Effector memory CD4-positive, alpha-beta T cell (primary cell): ENCODE results near the gene UBR4.

Source experiments
- DNase-seq, 3 donors: peaks; one replicate each; pipeline ENCODE4 v3.0.0-alpha.2; 2020
- H3K27ac ChIP-seq: 2 replicates; pipeline ENCODE4 v1.7.0; 2013; ENCODE audit warnings: mild to moderate bottlenecking, low read length, moderate library complexity; ENCODE audit not compliant: insufficient read depth, poor library complexity, severe bottlenecking
- H3K27me3 ChIP-seq: replicated peaks from 2 replicates; pipeline ENCODE4 v1.7.0; 2013; ENCODE audit warnings: mild to moderate bottlenecking, low read length; ENCODE audit not compliant: insufficient read depth, control insufficient read depth, poor library complexity, severe bottlenecking
- H3K36me3 ChIP-seq: 2 replicates; pipeline ENCODE4 v1.7.0; 2013; ENCODE audit warnings: mild to moderate bottlenecking, low read length, moderate library complexity; ENCODE audit not compliant: control insufficient read depth, insufficient read depth
- H3K4me1 ChIP-seq: 2 replicates; pipeline ENCODE4 v1.7.0; 2013; ENCODE audit warnings: low read length, mild to moderate bottlenecking; ENCODE audit not compliant: control insufficient read depth, insufficient read depth, poor library complexity, severe bottlenecking
- H3K4me3 ChIP-seq: 2 replicates; pipeline ENCODE4 v1.7.0; 2013; ENCODE audit warnings: low read length, low read depth, mild to moderate bottlenecking; ENCODE audit not compliant: insufficient read depth, poor library complexity, severe bottlenecking
- H3K9me3 ChIP-seq: 2 replicates; pipeline ENCODE4 v1.7.0; 2013; ENCODE audit warnings: mild to moderate bottlenecking, low read length, moderate library complexity; ENCODE audit not compliant: control insufficient read depth

UBR4 gene

DNA sequence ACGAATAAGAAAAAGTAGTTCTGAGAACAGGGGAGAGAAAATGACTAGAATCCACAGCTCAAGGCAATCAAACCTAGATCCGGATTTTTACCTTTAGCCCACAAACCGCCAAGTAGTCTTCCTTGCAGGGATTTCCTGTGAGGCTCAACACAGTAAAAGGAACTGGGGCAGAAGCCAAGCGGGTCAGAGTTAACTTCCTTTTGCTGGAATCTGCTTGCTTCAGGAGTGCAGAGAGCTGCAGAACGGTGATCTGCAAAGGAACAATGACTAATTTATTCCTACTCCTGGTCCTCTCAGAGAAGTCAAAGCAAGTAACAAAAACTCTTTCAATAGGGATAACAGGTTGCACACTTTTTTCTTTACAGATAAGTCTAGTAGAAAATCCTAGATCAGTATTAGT is 53.4 kb downstream of the UBR4 start:
- H3K27ac ChIP-seq: no peak overlapping the region
- H3K4me1 ChIP-seq: no peaks in the 10 kb centered on the region
- H3K9me3 ChIP-seq: no peaks in the 10 kb centered on the region
- H3K27me3 ChIP-seq: no peaks in the 10 kb centered on the region
- peaks cover 100% of the 10 kb centered on the region for H3K36me3 ChIP-seq
- H3K4me3 ChIP-seq: no peak overlapping the region
- no peak for DNase-seq

DNA sequence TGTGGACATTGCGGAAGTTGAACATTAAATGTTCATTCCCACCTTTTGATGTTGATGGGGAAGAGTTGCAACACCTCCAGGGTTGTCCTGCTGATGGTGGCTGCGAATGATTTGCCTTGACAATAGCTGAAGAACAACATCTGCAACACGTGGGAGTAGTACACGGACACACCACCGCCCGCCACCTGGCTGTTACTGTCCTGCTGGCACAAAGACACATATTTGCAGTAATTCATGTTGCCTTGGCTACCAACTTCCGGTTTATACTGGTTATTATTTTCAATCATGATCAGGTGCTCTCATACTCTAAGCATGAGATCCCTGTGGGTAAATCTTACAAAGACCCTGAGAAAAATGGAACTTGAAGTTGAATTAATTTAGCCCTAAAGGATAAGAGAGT is 55.2 kb downstream of the UBR4 start:
- H3K27me3 ChIP-seq: no peaks in the 10 kb centered on the region
- no peak overlapping the region for H3K27ac ChIP-seq
- peaks cover 100% of the 10 kb centered on the region for H3K36me3 ChIP-seq
- DNase-seq: no peak
- no peak overlapping the region for H3K4me3 ChIP-seq
- H3K4me1 ChIP-seq: no peaks in the 10 kb centered on the region
- no peaks in the 10 kb centered on the region for H3K9me3 ChIP-seq

- Histone ChIP-seq H3K36me3 (peaks cover 100% of the 10 kb centered on the region), H3K27me3 (no peaks in the 10 kb centered on the region), H3K9me3 (no peaks in the 10 kb centered on the region)
Measured at GRCh38 chr1:19153169-19153568, 56.9 kb downstream of the UBR4 start.

DNA sequence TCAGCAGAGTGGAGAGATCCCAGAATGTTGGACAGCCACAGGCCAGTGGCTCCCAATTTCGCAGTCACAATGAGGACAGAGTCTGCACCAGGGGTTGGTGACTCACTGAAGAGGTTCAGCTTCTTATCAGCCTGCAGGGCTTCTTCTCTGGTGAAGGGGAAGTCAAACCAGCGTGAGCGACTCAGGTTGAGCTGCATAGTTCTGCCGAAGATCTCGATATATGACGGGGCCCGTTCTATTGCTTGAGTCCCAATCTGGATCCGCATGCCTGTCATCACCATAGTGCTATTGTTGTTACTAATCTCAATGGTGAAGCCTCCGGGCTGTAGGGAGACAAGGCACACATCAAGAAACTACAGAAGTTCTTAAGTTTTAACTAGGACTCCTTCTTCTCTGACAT is 58.5 kb downstream of the UBR4 start:
- Histone ChIP-seq H3K27me3 (no peaks in the 10 kb centered on the region), H3K4me3 (no peak overlapping the region), H3K9me3 (no peaks in the 10 kb centered on the region), H3K4me1 (no peaks in the 10 kb centered on the region), H3K36me3 (peaks cover 100% of the 10 kb centered on the region), H3K27ac (no peak overlapping the region)
- no peak for DNase-seq

More at GRCh38 chr1:19153169-19153568, 56.9 kb downstream of the UBR4 start:
- H3K4me1 ChIP-seq: no peaks in the 10 kb centered on the region
- DNase-seq: no peak
- no peak overlapping the region for H3K27ac ChIP-seq
- no peak overlapping the region for H3K4me3 ChIP-seq

- Histone ChIP-seq H3K4me1 (no peaks in the 10 kb centered on the region), H3K27me3 (no peaks in the 10 kb centered on the region), H3K4me3 (no peak overlapping the region), H3K36me3 (peaks cover 100% of the 10 kb centered on the region), H3K27ac (no peak overlapping the region), H3K9me3 (no peaks in the 10 kb centered on the region)
- DNase-seq: no peak
Measured at GRCh38 chr1:19149736-19150135, 60.3 kb downstream of the UBR4 start.

- no peaks in the 10 kb centered on the region for H3K9me3 ChIP-seq
- H3K36me3 ChIP-seq: peaks cover 86% of the 10 kb centered on the region
- no peak overlapping the region for H3K27ac ChIP-seq
- H3K27me3 ChIP-seq: no peaks in the 10 kb centered on the region
- H3K4me1 ChIP-seq: no peaks in the 10 kb centered on the region
- H3K4me3 ChIP-seq: no peak overlapping the region
- no peak for DNase-seq
Measured at GRCh38 chr1:19140465-19140864, 69.6 kb downstream of the UBR4 start.

GRCh38 chr1:19139711-19140110 is 70.4 kb downstream of the UBR4 start:
- Histone ChIP-seq H3K27me3 (no peaks in the 10 kb centered on the region), H3K4me1 (no peaks in the 10 kb centered on the region), H3K36me3 (peaks cover 83% of the 10 kb centered on the region), H3K27ac (no peak overlapping the region), H3K9me3 (no peaks in the 10 kb centered on the region), H3K4me3 (no peak overlapping the region)
- no peak for DNase-seq

DNA sequence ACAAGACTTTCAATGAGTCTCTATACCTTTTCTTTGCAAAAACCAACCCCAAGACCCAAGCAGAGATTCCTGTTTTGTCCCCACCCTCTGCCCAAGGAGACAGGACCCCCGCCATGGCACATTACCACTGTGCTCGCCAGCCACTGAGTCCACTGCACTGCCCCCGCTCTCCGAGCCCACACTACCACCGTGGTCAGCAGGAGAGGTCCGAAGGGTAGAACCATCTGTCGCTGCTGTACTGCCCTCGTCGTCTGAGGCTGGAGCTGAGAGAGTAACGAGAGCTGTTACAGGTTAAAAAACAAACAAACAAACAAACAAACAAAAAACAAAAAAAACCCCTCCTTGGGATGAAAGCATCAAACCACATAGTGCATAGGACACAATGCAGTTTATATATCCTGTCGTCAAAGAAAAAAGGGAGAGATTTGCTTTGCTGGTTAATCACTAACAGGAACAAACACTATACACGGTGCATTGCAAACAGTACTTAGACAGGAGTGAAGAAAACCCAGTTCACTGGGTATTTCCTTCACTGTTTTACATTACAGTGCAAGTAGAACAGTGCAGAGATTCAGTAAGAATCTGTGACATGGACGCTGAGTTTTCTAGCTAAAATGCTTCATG is 71.0 kb downstream of the UBR4 start:
- H3K27ac ChIP-seq: no peak overlapping the region
- no peaks in the 10 kb centered on the region for H3K4me1 ChIP-seq
- no peak overlapping the region for H3K4me3 ChIP-seq
- H3K27me3 ChIP-seq: no peaks in the 10 kb centered on the region
- H3K36me3 ChIP-seq: peaks cover 83% of the 10 kb centered on the region
- no peaks in the 10 kb centered on the region for H3K9me3 ChIP-seq
- no peak for DNase-seq

DNA sequence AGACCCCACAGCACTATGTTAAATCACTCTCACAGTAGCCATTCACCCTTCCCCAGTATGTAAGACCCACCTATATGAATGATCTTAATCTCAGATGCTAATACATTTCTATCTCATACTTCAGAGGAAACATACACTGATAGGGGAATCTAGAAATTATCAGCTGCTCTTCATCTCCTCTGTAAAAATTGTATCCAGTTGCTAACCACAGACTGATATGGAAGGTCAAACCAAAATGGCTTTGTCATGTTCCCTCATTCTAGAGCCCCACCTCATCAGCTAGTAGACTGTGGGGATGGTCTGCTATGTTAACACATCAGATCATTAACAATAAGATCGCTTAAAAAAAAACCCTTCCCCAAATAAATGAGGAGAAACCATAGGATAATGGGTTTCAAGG is 71.7 kb downstream of the UBR4 start:
- H3K4me1 ChIP-seq: no peaks in the 10 kb centered on the region
- DNase-seq: no peak
- H3K27ac ChIP-seq: no peak overlapping the region
- H3K36me3 ChIP-seq: peaks cover 80% of the 10 kb centered on the region
- H3K27me3 ChIP-seq: no peaks in the 10 kb centered on the region
- H3K4me3 ChIP-seq: no peak overlapping the region
- no peaks in the 10 kb centered on the region for H3K9me3 ChIP-seq

DNA sequence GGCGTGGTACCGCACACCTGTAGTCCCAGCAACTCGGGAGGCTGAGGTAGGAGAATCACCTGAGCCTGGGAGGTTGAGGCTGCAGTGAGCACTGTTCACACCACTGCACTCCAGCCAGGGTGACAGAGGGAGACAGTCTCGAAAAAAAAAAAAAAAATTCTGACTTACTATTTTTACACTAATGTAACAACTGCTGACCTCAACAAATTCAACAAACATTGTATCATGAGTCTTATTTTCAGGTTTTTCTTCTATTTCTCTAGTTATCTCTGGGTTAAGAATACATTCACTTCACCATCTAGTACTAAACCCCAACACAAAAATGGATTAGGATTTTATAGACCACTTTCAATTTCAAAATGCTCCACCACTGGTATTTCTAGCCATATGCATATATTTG is 72.9 kb downstream of the UBR4 start:
- no peak overlapping the region for H3K4me3 ChIP-seq
- H3K27me3 ChIP-seq: no peaks in the 10 kb centered on the region
- no peaks in the 10 kb centered on the region for H3K9me3 ChIP-seq
- no peaks in the 10 kb centered on the region for H3K4me1 ChIP-seq
- no peak overlapping the region for H3K27ac ChIP-seq
- no peak for DNase-seq
- peaks cover 77% of the 10 kb centered on the region for H3K36me3 ChIP-seq
